B cell (primary cell): ENCODE data around the gene PRKCG.

Experiments
- EZH2 ChIP-seq: IDR thresholded peaks from 2 replicates; pipeline ENCODE4 v1.6.1; 2012; ENCODE audit warnings: borderline replicate concordance, low read depth, mild to moderate bottlenecking, moderate library complexity, low read length; ENCODE audit not compliant: insufficient read depth, poor library complexity, severe bottlenecking
- TF ChIP-seq, protein P1 (sequence below): fragments of 200-600 bp; IDR thresholded peaks from one replicate; pipeline ENCODE4 v1.8.0; 2022; ENCODE audit warnings: antibody characterized with exemption, mild to moderate bottlenecking

DNA sequence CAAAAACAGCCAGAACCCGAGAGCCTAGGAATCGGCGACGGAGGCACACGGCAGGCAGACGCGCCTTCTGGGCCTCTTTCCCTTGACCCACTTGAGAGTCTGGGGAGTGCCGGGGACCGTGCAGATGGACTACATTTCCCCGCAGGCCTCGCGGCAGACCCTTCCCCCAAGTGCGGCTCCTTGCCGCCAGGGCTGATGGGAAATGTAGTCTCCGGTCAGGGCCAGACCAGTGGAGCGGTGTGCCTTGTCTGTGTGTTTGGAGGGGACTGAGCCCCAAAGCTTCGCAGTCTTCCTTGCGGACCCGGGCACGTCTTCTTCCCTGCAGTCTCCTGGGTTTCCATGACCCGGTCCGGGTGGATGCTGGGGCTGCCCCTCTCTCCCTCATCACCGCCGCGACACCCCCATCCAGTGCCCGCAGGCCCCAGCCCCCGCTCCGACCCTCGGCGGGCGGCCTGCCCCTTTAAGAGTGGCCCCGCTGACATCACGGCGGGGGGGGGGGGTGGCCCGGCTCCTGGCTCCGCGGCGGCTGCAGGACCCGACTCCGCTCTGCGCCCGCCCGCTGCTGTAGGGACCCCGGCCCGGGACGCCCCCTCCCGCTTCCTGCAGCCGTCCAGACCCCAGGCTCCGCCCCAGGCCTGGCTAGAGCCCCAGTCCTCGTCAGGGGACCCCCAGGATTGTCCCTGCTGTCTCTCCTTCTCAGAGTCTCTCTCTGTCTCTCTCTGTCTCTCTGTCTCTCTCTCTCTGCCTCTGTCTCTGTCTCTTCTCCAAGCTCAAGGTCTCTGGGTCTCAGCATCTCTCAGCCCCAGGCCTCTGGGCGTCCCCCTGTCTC, 26.3 kb downstream of the PRKCG start:
- TF ChIP-seq, protein P1, sequence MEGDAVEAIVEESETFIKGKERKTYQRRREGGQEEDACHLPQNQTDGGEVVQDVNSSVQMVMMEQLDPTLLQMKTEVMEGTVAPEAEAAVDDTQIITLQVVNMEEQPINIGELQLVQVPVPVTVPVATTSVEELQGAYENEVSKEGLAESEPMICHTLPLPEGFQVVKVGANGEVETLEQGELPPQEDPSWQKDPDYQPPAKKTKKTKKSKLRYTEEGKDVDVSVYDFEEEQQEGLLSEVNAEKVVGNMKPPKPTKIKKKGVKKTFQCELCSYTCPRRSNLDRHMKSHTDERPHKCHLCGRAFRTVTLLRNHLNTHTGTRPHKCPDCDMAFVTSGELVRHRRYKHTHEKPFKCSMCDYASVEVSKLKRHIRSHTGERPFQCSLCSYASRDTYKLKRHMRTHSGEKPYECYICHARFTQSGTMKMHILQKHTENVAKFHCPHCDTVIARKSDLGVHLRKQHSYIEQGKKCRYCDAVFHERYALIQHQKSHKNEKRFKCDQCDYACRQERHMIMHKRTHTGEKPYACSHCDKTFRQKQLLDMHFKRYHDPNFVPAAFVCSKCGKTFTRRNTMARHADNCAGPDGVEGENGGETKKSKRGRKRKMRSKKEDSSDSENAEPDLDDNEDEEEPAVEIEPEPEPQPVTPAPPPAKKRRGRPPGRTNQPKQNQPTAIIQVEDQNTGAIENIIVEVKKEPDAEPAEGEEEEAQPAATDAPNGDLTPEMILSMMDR = no peak
- peak; percentile 69 for TF ChIP-seq EZH2
